IMR-90 (cell line): ENCODE results near the gene EMX1. TPM values are rescaled to one million over a fixed set of nuclear protein-coding genes. Genes with fewer than 3 reads are reported as not detected.
A peak's percentile ranks its signal among the peaks of the same experiment; 100 is the strongest.

Experiments
- ATAC-seq: fragments of 200-7000 bp; cut with Tn5 transposase; 2 replicates; pipeline ENCODE4 v1.9.1; 2020; ENCODE audit warnings: low read depth, mild to moderate bottlenecking, moderate library complexity
- BruUV-seq: library from RNA; stranded (reverse); fragments of 400-500 nt; replicated peaks from 2 replicates; lab custom pipeline; 2021; lab: Mats Ljungman, UMichigan
- CTCF ChIA-PET: fragments of 300-600 bp; formaldehyde crosslinking; extraction: SDS; loops from one replicate; lab custom pipeline; 2021; ENCODE audit warnings: antibody characterized with exemption; lab: Yijun Ruan, JAX
- POLR2A ChIA-PET: fragments of 300-600 bp; sonication (Branson Sonifier 250); formaldehyde crosslinking; loops from one replicate; lab custom pipeline; 2022; ENCODE audit warnings: antibody characterized with exemption; ENCODE audit not compliant: unreplicated experiment; lab: Charles Lee
- DNase-seq: peaks from one replicate; pipeline ENCODE4 v3.0.0; 2013
- H2AFZ ChIP-seq: replicated peaks from 2 replicates; pipeline ENCODE3; 2013; ENCODE audit warnings: low read length, mild to moderate bottlenecking; ENCODE audit not compliant: poor library complexity
- H2AK5ac ChIP-seq: 2 replicates; pipeline ENCODE4 v1.6.1; 2013; ENCODE audit warnings: low read depth, low read length, inconsistent platforms
- H2AK9ac ChIP-seq: replicated peaks from 2 replicates; pipeline ENCODE3; 2013; ENCODE audit warnings: mild to moderate bottlenecking, low read depth, low read length, moderate library complexity; ENCODE audit not compliant: poor library complexity
- H2BK120ac ChIP-seq: 2 replicates; pipeline ENCODE4 v1.6.1; 2013; ENCODE audit warnings: low read depth, low read length, inconsistent platforms
- H2BK15ac ChIP-seq: 3 replicates; pipeline ENCODE4 v1.6.1; 2013; ENCODE audit warnings: low read depth, low read length, inconsistent platforms
- H2BK20ac ChIP-seq: 2 replicates; pipeline ENCODE4 v1.6.1; 2013; ENCODE audit warnings: low read depth, mild to moderate bottlenecking, inconsistent platforms, low read length, moderate library complexity
- H2BK5ac ChIP-seq: 2 replicates; pipeline ENCODE4 v1.6.1; 2013; ENCODE audit warnings: mild to moderate bottlenecking, low read depth, low read length, inconsistent platforms; ENCODE audit not compliant: poor library complexity, severe bottlenecking
- H3K14ac ChIP-seq: replicated peaks from 2 replicates; pipeline ENCODE4 v1.6.1; 2013; ENCODE audit warnings: low read depth, low read length, inconsistent platforms
- H3K18ac ChIP-seq: 2 replicates; pipeline ENCODE4 v1.6.1; 2013; ENCODE audit warnings: low read depth, low read length, control low read depth
- H3K23ac ChIP-seq: 2 replicates; pipeline ENCODE4 v1.6.1; 2013; ENCODE audit warnings: low read depth, low read length, inconsistent platforms
- H3K27ac ChIP-seq: 2 replicates; pipeline ENCODE4 v1.5.1; 2013; ENCODE audit warnings: mild to moderate bottlenecking, control low read depth, low read length; ENCODE audit not compliant: insufficient read depth
- H3K27me3 ChIP-seq: 2 replicates; pipeline ENCODE4 v1.6.1; 2013; ENCODE audit warnings: low read length; ENCODE audit not compliant: control insufficient read depth, insufficient read depth
- H3K36me3 ChIP-seq: 2 replicates; pipeline ENCODE4 v1.6.1; 2013; ENCODE audit warnings: low read length, mixed read lengths; ENCODE audit not compliant: control insufficient read depth, insufficient read depth
- H3K4ac ChIP-seq: 2 replicates; pipeline ENCODE4 v1.6.1; 2013; ENCODE audit warnings: low read depth, low read length, inconsistent platforms
- H3K4me1 ChIP-seq: 2 replicates; pipeline ENCODE4 v1.6.1; 2013; ENCODE audit warnings: low read length, mixed read lengths; ENCODE audit not compliant: control insufficient read depth, insufficient read depth
- H3K4me2 ChIP-seq: 2 replicates; pipeline ENCODE4 v1.6.1; 2013; ENCODE audit warnings: low read depth, mild to moderate bottlenecking, control low read depth, low read length, moderate library complexity
- H3K4me3 ChIP-seq: 2 replicates; pipeline ENCODE4 v1.5.1; 2013; ENCODE audit warnings: low read depth, mild to moderate bottlenecking, control low read depth, low read length, moderate library complexity; ENCODE audit not compliant: insufficient read depth
- H3K56ac ChIP-seq: 2 replicates; pipeline ENCODE4 v1.6.1; 2013; ENCODE audit warnings: low read length, inconsistent platforms; ENCODE audit not compliant: insufficient read depth; ENCODE audit errors: extremely low read depth
- H3K79me1 ChIP-seq, 2 experiments: 2 replicates each; pipeline ENCODE4 v1.6.1; 2013; ENCODE audit warnings: low read length in 2 of 2, inconsistent platforms in 1 of 2, low read depth in 1 of 2
- H3K9ac ChIP-seq: 2 replicates; pipeline ENCODE4 v1.6.1; 2013; ENCODE audit warnings: low read depth, low read length, control low read depth
- H3K9me1 ChIP-seq: 2 replicates; pipeline ENCODE4 v1.6.1; 2013; ENCODE audit warnings: low read length, inconsistent platforms; ENCODE audit not compliant: insufficient read depth
- H3K9me3 ChIP-seq: 2 replicates; pipeline ENCODE4 v1.6.1; 2013; ENCODE audit warnings: low read length; ENCODE audit not compliant: control insufficient read depth, insufficient read depth
- H4K20me1 ChIP-seq: 2 replicates; pipeline ENCODE4 v1.6.1; 2013; ENCODE audit warnings: low read length, inconsistent platforms; ENCODE audit not compliant: insufficient read depth
- H4K5ac ChIP-seq: 2 replicates; pipeline ENCODE4 v1.6.1; 2013; ENCODE audit warnings: mild to moderate bottlenecking, low read depth, low read length, control low read depth
- H4K8ac ChIP-seq, 2 experiments: 2 replicates each; pipeline ENCODE4 v1.6.1; 2013; ENCODE audit warnings: low read depth in 2 of 2, low read length in 2 of 2, control low read depth in 1 of 2, inconsistent platforms in 1 of 2
- H4K91ac ChIP-seq: 2 replicates; pipeline ENCODE4 v1.6.1; 2013; ENCODE audit warnings: low read depth, low read length, inconsistent platforms; ENCODE audit not compliant: insufficient read depth
- BHLHE40 ChIP-seq: fragments of 150-350 bp; IDR thresholded peaks from 2 replicates; pipeline ENCODE4 v1.6.1; 2016; ENCODE audit warnings: mild to moderate bottlenecking, low read depth, low read length
- CEBPB ChIP-seq: IDR thresholded peaks from 2 replicates; pipeline ENCODE4 v1.6.1; 2012; ENCODE audit warnings: low read depth, low read length, improper control_type of control experiment
- CHD1 ChIP-seq: IDR thresholded peaks from 2 replicates; pipeline ENCODE4 v1.6.1; 2012; ENCODE audit warnings: low read depth, low read length, improper control_type of control experiment
- CTCF ChIP-seq: conservative IDR thresholded peaks from 2 replicates; pipeline ENCODE4 v1.5.1; 2012; ENCODE audit warnings: mild to moderate bottlenecking, low read depth, low read length, improper control_type of control experiment
- ELK1 ChIP-seq: fragments of 150-350 bp; IDR thresholded peaks from 2 replicates; pipeline ENCODE4 v1.6.1; 2016; ENCODE audit warnings: low read depth, mild to moderate bottlenecking, low read length, moderate library complexity, borderline replicate concordance
- FOS ChIP-seq: fragments of 150-350 bp; IDR thresholded peaks from 2 replicates; pipeline ENCODE4 v1.6.1; 2016; ENCODE audit warnings: low read depth, low read length
- MAFK ChIP-seq: IDR thresholded peaks from 2 replicates; pipeline ENCODE4 v1.6.1; 2012; ENCODE audit warnings: low read depth, low read length, improper control_type of control experiment
- MAZ ChIP-seq: IDR thresholded peaks from 2 replicates; pipeline ENCODE4 v1.6.1; 2012; ENCODE audit warnings: low read depth, mild to moderate bottlenecking, low read length, improper control_type of control experiment, moderate library complexity, borderline replicate concordance
- MXI1 ChIP-seq: IDR thresholded peaks from 2 replicates; pipeline ENCODE4 v1.6.1; 2012; ENCODE audit warnings: low read depth, mild to moderate bottlenecking, low read length, moderate library complexity, borderline replicate concordance
- NFE2L2 ChIP-seq: fragments of 150-350 bp; IDR thresholded peaks from 2 replicates; pipeline ENCODE4 v1.6.1; 2016; ENCODE audit warnings: low read depth, mild to moderate bottlenecking, low read length
- POLR2A ChIP-seq: IDR thresholded peaks from 2 replicates; pipeline ENCODE4 v1.6.1; 2012; ENCODE audit warnings: mild to moderate bottlenecking, low read depth, low read length
- RAD21 ChIP-seq: IDR thresholded peaks from 2 replicates; pipeline ENCODE4 v1.6.1; 2012; ENCODE audit warnings: low read length, improper control_type of control experiment
- RCOR1 ChIP-seq: IDR thresholded peaks from 2 replicates; pipeline ENCODE4 v1.6.1; 2012; ENCODE audit warnings: mild to moderate bottlenecking, low read length, improper control_type of control experiment; ENCODE audit not compliant: insufficient replicate concordance
- RFX5 ChIP-seq: IDR thresholded peaks from 2 replicates; pipeline ENCODE4 v1.8.0; 2012; ENCODE audit warnings: low read depth, mild to moderate bottlenecking, low read length, moderate library complexity
- SMC3 ChIP-seq: fragments of 150-350 bp; IDR thresholded peaks from 2 replicates; pipeline ENCODE4 v1.6.1; 2016; ENCODE audit warnings: low read depth, mild to moderate bottlenecking, antibody characterized with exemption, low read length, moderate library complexity
- USF2 ChIP-seq: fragments of 150-350 bp; IDR thresholded peaks from 2 replicates; pipeline ENCODE4 v1.6.1; 2017; ENCODE audit warnings: mild to moderate bottlenecking, antibody characterized with exemption, low read length, low read depth
- WGBS, 2 experiments: methylation state at CpG; one replicate each; pipeline versions ENCODE4 v1.1.5 to v1.1.7; 2013; ENCODE audit warnings: missing lambda C conversion rate in 2 of 2; ENCODE audit not compliant: insufficient read length in 1 of 2; ENCODE audit errors: extremely low coverage in 2 of 2; 5-methylcytosine and 5-hydroxymethylcytosine counted together
- dilution Hi-C: fragments of 300-500 bp; cut with HindIII; formaldehyde crosslinking; loops from one replicate; pipeline ENCODE4 v1.14.3; 2018; ENCODE audit warnings: low sequenced_read_pairs; ENCODE audit not compliant: unreplicated experiment
- in situ Hi-C: fragments of 300-500 bp; cut with MboI; formaldehyde crosslinking; loops from 3 replicates; pipeline ENCODE4 v1.14.3; 2019; ENCODE audit warnings: low sequenced_read_pairs, inconsistent platforms, mixed read lengths
- intact Hi-C: fragments of 100-400 bp; cut with micrococcal nuclease; formaldehyde crosslinking; loops from 2 replicates; pipeline ENCODE4 v1.10.0; 2022
- polyA plus RNA-seq, 3 experiments: library from polyadenylated mRNA; depleted of rRNA; stranded (reverse); fragments of >200 nt; gene quantifications; 2 replicates each; pipeline ENCODE4 v1.2.3, GENCODE V29; 2012; ENCODE audit warnings: low replicate concordance in 1 of 3
- total RNA-seq: library from RNA; depleted of rRNA; stranded (reverse); fragments of >200 nt; gene quantifications from 2 replicates; pipeline ENCODE4 v1.2.3, GENCODE V29; 2012

Gene EMX1
- total and polyA plus RNA-seq, 2 of the 4 experiments (the other 2 are of a cell fraction) = not detected

GRCh38 chr2:72914589-72915319, 2.6 kb upstream of the EMX1 start:
- H3K9me3 ChIP-seq = peaks cover 19% of the 10 kb centered on the region
- in situ Hi-C loops = no loop called here
- ChIA-PET CTCF (no interaction called here), POLR2A (no interaction called here)
- H3K27ac ChIP-seq = no peak overlapping the region
- peak overlapping the region; percentile 52 for H2AK9ac ChIP-seq
- no peak overlapping the region for H3K9ac ChIP-seq
- no peak overlapping the region for H2AK5ac ChIP-seq
- H3K79me1 ChIP-seq = no peaks in the 10 kb centered on the region
- no peak overlapping the region for H2AFZ ChIP-seq
- peaks cover 43% of the 10 kb centered on the region for H4K20me1 ChIP-seq
- H4K91ac ChIP-seq = no peak overlapping the region
- no peak overlapping the region for H2BK20ac ChIP-seq
- peaks cover 86% of the 10 kb centered on the region for H3K27me3 ChIP-seq
- 3% methylated on average over 6 of the region's 17 CpGs; no CpG with 5 or more reads in 1 of the 2 experiments for WGBS, 2 experiments
- no peak overlapping the region for H3K4me2 ChIP-seq
- H2BK120ac ChIP-seq = no peak overlapping the region
- H3K56ac ChIP-seq = no peak overlapping the region
- intact Hi-C loops = no loop called here
- dilution Hi-C loops = no loop called here
- H3K4me3 ChIP-seq = no peak overlapping the region
- BruUV-seq = no TSS peak
- no peak overlapping the region for H3K14ac ChIP-seq
- H4K5ac ChIP-seq = no peak overlapping the region
- H2BK5ac ChIP-seq = no peak overlapping the region
- DNase-seq (no peak), ATAC-seq (no peak)
- no peak overlapping the region for H3K23ac ChIP-seq
- peaks cover 2% of the 10 kb centered on the region; the same call in 1 of the 2 replicates for H3K4me1 ChIP-seq
- H3K18ac ChIP-seq = no peak overlapping the region
- H3K9me1 ChIP-seq = no peaks in the 10 kb centered on the region
- no peak overlapping the region for H4K8ac ChIP-seq
- no peaks in the 10 kb centered on the region for H3K36me3 ChIP-seq
- no peak overlapping the region for H3K4ac ChIP-seq
- TF ChIP-seq BHLHE40 = no peak
- no peak for TF ChIP-seq RCOR1
- TF ChIP-seq SMC3 = no peak
- no peak for TF ChIP-seq NFE2L2
- TF ChIP-seq CEBPB = no peak
- no peak for TF ChIP-seq POLR2A
- TF ChIP-seq CTCF = no peak
- TF ChIP-seq MXI1 = no peak
- TF ChIP-seq CHD1 = no peak
- no peak for TF ChIP-seq ELK1
- no peak for TF ChIP-seq MAFK
- no peak for TF ChIP-seq USF2
- no peak for TF ChIP-seq RAD21
- no peak for TF ChIP-seq FOS
- TF ChIP-seq RFX5 = no peak
- no peak for TF ChIP-seq MAZ
- no peak overlapping the region for H2BK15ac ChIP-seq
